HG02759 (cell line): ENCODE data around the gene ACLY.

Experiments
- ATAC-seq: cut with Tn5 transposase; IDR thresholded peaks from one replicate; pipeline ENCODE4 v1.9.1; 2021; ENCODE audit warnings: mild to moderate bottlenecking, moderate library complexity; ENCODE audit not compliant: unreplicated experiment

The ACLY gene

GRCh38 chr17:41914358-41914766, 4.4 kb downstream of the ACLY start:
- ATAC-seq: no peak

- ATAC-seq: no peak
Measured at GRCh38 chr17:41913798-41914197, 5.0 kb downstream of the ACLY start.

GRCh38 chr17:41912925-41913324, 5.8 kb downstream of the ACLY start:
- ATAC-seq: no peak

- no peak for ATAC-seq
Measured at GRCh38 chr17:41910701-41911391, 7.9 kb downstream of the ACLY start.

DNA sequence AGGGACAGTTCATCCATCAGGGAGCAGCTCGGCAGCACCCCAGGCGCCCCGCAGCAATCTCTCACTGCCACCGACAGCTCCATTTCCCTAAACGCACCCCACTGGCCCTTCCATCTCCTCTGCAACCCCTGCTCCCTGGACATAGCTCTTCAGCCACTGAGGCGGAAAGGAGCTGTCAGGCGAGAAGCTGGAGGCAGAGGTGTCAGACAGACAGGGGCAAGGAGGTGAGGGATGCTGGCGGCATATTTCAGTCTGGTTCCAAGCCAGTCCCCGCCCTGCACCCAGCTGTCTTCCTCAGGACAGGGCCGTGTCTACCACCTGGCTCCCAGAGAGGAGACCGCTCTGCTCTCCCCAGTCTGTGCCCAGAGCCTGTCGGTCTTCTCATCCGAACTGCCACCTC, 9.7 kb downstream of the ACLY start:
- ATAC-seq: no peak

DNA sequence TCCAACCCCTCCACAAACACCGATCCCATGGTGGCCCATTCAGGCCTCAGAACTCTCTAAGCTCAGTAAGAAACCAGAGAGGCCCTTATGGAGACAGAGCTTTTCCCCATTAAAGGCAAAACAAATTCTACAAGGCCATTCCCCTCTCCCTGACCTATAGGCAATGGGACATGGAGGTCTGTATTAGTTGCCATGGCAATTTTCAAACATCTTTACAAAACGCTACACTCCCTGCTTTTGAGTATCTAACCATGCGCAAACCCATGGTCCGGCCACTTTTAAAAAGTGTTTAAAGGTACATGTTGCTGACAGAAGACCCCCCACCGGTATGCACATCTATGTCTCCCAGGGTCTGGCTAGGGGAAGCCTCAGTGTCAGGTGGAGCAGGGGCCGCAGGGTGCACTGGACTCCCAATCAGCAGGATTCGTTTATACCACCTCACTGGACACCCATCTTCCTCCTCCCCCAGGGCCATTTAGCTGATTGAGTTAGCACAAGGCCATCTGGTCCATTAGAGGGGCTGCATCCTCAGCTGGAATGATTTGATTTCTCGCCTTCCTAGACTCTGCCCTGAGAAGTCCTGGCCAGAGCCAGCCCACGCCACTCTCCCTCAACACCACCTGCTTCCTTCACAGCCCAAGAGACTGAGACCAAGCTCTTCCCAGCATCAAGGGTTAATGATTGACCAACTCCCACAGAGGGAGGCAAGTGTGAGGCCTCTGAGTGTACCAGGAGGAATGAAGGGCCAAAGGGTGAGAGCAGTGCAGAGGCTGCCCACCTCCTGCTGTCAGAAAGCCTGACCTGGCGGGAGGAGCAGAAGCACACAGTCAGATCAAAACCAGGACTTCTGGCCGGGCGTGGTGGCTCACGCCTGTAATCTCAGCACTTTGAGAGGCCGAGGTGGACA, 10.9 kb downstream of the ACLY start:
- ATAC-seq: no peak

GRCh38 chr17:41907185-41907556, 11.6 kb downstream of the ACLY start:
- ATAC-seq: no peak

- no peak for ATAC-seq
Measured at GRCh38 chr17:41906465-41907184, 12.1 kb downstream of the ACLY start.

DNA sequence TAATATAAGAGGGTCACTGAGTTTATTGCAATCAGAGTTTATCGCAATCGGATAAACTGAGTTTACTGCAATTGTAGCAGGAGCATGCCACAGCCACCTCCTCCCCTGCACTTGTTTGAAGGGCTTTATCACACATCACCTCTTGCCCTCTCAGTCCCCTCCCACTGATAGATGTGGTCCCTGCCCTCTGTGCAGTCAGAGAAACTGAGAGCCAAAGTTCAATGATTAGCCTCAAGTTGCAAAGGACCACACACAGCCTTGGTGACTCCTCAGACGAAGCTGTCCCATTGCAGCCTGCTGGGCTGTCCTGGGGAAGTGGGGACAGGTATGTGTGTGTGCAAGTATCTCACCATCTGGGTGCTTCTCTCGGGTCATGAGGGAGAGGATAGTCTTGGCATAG, 13.6 kb downstream of the ACLY start:
- ATAC-seq: no peak

DNA sequence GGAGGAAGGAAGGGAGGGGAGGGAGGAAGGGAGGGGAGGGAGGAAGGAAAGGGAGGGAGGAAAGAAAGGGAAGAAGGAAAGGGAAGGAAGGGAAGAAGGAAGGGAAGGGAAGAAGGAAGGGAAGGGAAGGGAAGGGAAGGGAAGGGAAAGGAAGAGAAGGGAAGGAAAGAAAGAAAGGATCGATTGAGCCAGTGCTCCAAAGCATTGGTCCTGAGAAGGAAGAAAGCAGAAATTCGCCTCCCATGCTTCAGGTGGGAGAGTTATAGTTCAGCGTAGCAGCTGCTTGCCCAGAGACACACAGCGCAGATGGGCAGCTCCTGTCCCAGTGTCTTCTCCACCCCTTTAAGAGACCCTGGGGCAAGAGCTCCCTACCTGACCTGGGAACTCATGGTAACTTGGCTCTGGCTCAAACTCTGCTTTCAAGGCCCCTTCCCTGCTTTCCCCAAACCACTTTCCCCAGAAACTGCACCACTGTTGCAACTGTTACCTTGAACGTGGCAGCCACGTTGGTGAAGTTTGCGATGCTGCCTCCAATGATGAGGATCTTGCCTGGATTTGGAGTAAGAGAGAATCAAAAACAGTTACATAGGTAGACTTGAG, 14.4 kb downstream of the ACLY start:
- ATAC-seq: no peak

- no peak for ATAC-seq
Measured at GRCh38 chr17:41901646-41902045, 17.1 kb downstream of the ACLY start.

DNA sequence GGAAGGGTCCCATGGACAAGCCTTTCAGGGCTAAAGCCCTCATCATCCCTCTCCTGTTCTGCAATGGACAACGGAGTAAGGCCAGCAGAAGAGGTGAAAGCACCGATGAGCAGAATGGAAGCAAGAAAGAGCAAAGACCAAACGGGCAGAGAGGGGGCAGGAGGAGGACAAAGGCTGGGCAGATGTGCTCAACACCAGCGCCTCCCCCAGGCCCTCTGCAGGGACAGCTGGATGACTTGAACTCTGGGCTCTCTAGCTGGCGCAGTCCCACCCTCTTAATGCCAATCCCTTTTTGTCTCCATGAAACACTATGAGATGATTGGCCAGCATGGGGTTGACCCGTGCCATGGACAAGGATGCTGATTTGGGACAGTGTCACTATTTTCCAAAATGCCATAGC, 22.0 kb downstream of the ACLY start:
- ATAC-seq: no peak

DNA sequence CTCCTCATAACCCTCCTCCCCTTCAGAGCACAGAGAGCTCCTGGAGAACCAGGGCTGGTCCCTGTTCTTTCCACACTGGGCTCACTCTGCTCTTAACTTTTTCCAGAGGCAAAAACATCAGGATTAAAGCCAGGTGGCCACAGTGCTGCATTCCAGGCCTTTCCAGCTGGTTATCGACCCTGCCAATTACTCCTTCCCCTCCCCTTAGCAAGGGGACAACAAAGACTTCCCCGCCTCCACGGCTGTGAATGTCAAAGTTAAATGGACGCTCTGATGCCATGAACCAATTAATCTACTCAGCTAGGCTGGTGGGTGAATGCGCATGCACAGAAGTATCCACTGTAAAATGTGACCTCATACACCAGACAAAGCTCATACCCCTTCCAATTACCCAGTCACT, 23.1 kb downstream of the ACLY start:
- ATAC-seq: no peak

GRCh38 chr17:41894791-41895331, 23.9 kb downstream of the ACLY start:
- ATAC-seq: no peak

GRCh38 chr17:41893384-41893783, 25.4 kb downstream of the ACLY start:
- no peak for ATAC-seq

DNA sequence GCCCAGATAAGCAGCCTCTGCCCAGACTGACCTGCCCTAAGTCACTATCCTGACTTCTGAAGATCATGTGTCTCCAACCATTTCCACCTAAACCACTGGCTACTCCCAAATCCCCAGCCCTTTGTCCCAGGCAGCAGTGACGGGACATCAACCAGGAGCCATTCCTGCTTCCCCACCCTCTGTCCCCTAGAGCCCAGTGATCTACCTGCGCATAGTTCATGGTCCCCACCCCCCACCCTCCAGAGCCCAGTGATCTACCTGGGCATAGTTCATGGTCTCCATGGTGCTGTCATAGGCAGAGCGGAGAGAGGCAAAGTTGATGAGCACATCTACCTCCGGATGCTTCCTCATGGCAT, 26.8 kb downstream of the ACLY start:
- no peak for ATAC-seq

GRCh38 chr17:41891135-41892020, 27.4 kb downstream of the ACLY start:
- ATAC-seq: no peak

DNA sequence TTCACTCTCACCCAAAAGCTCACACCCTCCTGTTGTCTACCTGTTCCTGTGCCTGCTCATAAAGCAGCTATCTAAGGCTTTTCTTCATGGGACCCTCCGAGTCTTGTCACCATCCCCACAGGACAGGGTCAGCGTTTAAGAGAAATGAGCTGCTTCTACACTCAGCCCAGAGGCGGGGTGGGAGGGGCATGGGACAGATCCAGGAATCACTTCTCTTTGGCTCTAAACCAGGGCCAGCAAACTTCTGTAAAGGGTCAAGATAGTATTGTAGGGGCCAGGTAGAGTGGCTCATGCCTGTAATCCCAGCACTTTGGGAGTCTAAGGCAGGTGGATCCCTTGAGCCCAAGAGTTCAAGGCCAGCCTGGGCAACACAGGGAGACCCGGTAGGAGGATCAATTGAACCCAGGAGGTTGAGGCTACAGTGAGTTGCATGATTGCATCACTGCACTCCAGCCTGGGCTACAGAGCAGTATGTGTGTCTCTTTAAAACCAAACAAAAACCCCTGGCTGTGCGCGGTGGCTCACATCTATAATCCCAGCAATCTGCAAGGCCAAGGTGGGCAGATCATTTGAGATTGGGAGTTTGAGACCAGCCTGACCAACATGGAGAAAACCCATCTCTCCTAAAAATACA, 30.3 kb downstream of the ACLY start:
- no peak for ATAC-seq

- no peak for ATAC-seq
Measured at GRCh38 chr17:41885733-41886132, 33.0 kb downstream of the ACLY start.

DNA sequence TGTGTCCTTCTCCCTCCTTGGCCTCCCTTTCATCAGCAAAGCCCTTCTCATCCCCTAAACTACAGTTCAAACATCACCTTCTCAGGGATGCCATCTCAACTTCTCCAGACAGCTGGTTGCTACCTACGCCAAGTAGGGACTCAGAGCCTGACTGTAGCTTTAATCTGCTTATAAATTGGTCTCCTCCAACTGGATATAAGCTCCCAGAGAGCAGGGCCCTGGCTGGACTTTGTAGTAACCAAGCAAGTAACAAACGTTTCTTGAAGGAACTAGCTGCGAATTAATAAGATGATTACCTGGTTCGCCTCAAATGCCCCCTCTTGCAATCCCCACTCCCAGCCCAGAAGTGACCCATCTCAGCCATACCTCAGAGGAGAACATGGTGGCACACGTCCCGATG, 36.0 kb downstream of the ACLY start:
- ATAC-seq: no peak
